Measurements from ENCODE around the gene SLX9.

GRCh38 chr21:45026066-45026745 is 86.4 kb downstream of the SLX9 start:
- no peak for TF ChIP-seq EZH2 (IDR thresholded peaks at IDR 0.05; ENCODE audit: borderline replicate concordance, insufficient read depth, low read length, poor library complexity, severe bottlenecking)
- TF ChIP-seq, protein P1, sequence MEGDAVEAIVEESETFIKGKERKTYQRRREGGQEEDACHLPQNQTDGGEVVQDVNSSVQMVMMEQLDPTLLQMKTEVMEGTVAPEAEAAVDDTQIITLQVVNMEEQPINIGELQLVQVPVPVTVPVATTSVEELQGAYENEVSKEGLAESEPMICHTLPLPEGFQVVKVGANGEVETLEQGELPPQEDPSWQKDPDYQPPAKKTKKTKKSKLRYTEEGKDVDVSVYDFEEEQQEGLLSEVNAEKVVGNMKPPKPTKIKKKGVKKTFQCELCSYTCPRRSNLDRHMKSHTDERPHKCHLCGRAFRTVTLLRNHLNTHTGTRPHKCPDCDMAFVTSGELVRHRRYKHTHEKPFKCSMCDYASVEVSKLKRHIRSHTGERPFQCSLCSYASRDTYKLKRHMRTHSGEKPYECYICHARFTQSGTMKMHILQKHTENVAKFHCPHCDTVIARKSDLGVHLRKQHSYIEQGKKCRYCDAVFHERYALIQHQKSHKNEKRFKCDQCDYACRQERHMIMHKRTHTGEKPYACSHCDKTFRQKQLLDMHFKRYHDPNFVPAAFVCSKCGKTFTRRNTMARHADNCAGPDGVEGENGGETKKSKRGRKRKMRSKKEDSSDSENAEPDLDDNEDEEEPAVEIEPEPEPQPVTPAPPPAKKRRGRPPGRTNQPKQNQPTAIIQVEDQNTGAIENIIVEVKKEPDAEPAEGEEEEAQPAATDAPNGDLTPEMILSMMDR (IDR thresholded peaks at IDR 0.05; ENCODE audit: poor library complexity, severe bottlenecking): no peak
- TF ChIP-seq RAD21 (conservative IDR thresholded peaks at IDR 0.05): no peak
